MM.1S (cell line): ENCODE results near the gene NAB1.

Source experiments
- EZH2 ChIP-seq: fragments of 300-600 bp; sonication (generic); optimal IDR thresholded peaks from 2 replicates; pipeline ENCODE3; 2017; ENCODE audit warnings: low read depth, mild to moderate bottlenecking, antibody characterized with exemption, low read length, mixed read lengths
- EZH2phosphoT487 ChIP-seq: fragments of 300-600 bp; sonication (generic); IDR thresholded peaks from 2 replicates; pipeline ENCODE4 v1.6.1; 2018; ENCODE audit warnings: antibody characterized with exemption, low read length
- TF ChIP-seq, protein P1 (sequence below): fragments of 300-600 bp; sonication (generic); IDR thresholded peaks from 2 replicates; pipeline ENCODE4 v1.5.1; 2016; ENCODE audit warnings: antibody characterized with exemption, low read length, mixed read lengths

DNA sequence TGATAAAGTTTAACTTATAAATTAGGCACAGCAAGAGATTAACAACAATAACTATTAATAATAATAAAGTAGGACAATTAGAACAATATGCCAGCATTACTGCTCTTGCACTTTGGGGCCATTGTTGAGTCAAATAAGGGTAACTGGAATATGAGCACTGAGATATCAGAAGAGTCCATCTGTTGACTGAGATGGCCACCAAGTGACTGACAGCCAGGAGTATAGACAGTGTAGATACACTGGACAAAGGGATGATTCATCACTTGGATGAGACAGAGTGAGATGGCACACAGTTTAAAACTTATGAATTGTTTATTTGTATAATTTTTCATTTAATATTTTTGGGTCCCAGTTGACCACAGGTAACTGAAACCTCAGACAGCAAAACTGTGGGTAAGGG is 20.0 kb downstream of the NAB1 start:
- TF ChIP-seq, protein P1, sequence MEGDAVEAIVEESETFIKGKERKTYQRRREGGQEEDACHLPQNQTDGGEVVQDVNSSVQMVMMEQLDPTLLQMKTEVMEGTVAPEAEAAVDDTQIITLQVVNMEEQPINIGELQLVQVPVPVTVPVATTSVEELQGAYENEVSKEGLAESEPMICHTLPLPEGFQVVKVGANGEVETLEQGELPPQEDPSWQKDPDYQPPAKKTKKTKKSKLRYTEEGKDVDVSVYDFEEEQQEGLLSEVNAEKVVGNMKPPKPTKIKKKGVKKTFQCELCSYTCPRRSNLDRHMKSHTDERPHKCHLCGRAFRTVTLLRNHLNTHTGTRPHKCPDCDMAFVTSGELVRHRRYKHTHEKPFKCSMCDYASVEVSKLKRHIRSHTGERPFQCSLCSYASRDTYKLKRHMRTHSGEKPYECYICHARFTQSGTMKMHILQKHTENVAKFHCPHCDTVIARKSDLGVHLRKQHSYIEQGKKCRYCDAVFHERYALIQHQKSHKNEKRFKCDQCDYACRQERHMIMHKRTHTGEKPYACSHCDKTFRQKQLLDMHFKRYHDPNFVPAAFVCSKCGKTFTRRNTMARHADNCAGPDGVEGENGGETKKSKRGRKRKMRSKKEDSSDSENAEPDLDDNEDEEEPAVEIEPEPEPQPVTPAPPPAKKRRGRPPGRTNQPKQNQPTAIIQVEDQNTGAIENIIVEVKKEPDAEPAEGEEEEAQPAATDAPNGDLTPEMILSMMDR: no peak
- TF ChIP-seq EZH2: no peak
- TF ChIP-seq EZH2phosphoT487: no peak
